NB4 (cell line): ENCODE measurements around the gene STH.

Experiments used
- MYC ChIP-seq: IDR thresholded peaks from 2 replicates; pipeline ENCODE4 v1.6.1; 2011; ENCODE audit warnings: low read depth, low read length
- POLR2A ChIP-seq: IDR thresholded peaks from 2 replicates; pipeline ENCODE4 v1.6.1; 2011; ENCODE audit warnings: mild to moderate bottlenecking; ENCODE audit not compliant: insufficient read length; ENCODE audit errors: extremely low read depth
- TF ChIP-seq, protein P1 (sequence below): IDR thresholded peaks from one replicate; pipeline ENCODE4 v1.5.1; 2012; ENCODE audit warnings: low read depth, low read length

DNA sequence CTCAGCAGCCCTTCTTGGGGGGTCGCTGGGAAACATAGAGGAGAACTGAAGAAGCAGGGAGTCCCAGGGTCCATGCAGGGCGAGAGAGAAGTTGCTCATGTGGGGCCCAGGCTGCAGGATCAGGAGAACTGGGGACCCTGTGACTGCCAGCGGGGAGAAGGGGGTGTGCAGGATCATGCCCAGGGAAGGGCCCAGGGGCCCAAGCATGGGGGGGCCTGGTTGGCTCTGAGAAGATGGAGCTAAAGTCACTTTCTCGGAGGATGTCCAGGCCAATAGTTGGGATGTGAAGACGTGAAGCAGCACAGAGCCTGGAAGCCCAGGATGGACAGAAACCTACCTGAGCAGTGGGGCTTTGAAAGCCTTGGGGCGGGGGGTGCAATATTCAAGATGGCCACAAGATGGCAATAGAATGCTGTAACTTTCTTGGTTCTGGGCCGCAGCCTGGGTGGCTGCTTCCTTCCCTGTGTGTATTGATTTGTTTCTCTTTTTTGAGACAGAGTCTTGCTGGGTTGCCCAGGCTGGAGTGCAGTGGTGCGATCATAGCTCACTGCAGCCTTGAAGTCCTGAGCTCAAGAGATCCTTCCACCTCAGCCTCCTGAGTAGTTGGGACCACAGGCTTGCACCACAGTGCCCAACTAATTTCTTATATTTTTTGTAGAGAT is 3.4 kb downstream of the STH start:
- TF ChIP-seq, protein P1, sequence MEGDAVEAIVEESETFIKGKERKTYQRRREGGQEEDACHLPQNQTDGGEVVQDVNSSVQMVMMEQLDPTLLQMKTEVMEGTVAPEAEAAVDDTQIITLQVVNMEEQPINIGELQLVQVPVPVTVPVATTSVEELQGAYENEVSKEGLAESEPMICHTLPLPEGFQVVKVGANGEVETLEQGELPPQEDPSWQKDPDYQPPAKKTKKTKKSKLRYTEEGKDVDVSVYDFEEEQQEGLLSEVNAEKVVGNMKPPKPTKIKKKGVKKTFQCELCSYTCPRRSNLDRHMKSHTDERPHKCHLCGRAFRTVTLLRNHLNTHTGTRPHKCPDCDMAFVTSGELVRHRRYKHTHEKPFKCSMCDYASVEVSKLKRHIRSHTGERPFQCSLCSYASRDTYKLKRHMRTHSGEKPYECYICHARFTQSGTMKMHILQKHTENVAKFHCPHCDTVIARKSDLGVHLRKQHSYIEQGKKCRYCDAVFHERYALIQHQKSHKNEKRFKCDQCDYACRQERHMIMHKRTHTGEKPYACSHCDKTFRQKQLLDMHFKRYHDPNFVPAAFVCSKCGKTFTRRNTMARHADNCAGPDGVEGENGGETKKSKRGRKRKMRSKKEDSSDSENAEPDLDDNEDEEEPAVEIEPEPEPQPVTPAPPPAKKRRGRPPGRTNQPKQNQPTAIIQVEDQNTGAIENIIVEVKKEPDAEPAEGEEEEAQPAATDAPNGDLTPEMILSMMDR, result peak; percentile 79
- TF ChIP-seq MYC, result no peak
- TF ChIP-seq POLR2A, result no peak
